Measurements from ENCODE around the gene ST6GALNAC3. TPM values are rescaled to one million over a fixed set of nuclear protein-coding genes. Genes with fewer than 3 reads are reported as not detected.

ST6GALNAC3 gene
- total RNA-seq, 1 experiment from 2014 or later = 0.03 TPM

- ChIA-PET CTCF (no interaction called here), POLR2A (no interaction called here)
Measured at GRCh38 chr1:76187436-76187835, 112.9 kb downstream of the ST6GALNAC3 start.

GRCh38 chr1:76189310-76189709 lies 114.8 kb downstream of the ST6GALNAC3 start:
- ChIA-PET POLR2A (no interaction called here), CTCF (no interaction called here)
- H3K27me3 ChIP-seq (ENCODE audit: control insufficient read depth, insufficient read depth, low read length) = no peaks in the 10 kb centered on the region
- TF ChIP-seq REST (IDR thresholded peaks at IDR 0.05; ENCODE audit: insufficient read depth in 1 of 2, low read depth in 2 of 2, low read length in 1 of 2) = no peak
- no peak for TF ChIP-seq SIN3A (IDR thresholded peaks at IDR 0.05; ENCODE audit: borderline replicate concordance, insufficient read depth, low read depth, low read length)
- no peaks in the 10 kb centered on the region for H3K4me1 ChIP-seq (ENCODE audit: control insufficient read depth, insufficient read depth, low read length)
- H3K27ac ChIP-seq (ENCODE audit: low read length) = no peak overlapping the region
- intact Hi-C loops (cut with micrococcal nuclease; ENCODE audit: unreplicated experiment) (no loop called here), in situ Hi-C loops (cut with HindIII; ENCODE audit: low pct_unique_long_range_greater_than_20kb, low sequenced_read_pairs) (no loop called here)
- no peak overlapping the region for H3K4me3 ChIP-seq (ENCODE audit: low read depth in 2 of 2, low read length in 2 of 2)
- H3K9me3 ChIP-seq (ENCODE audit: control insufficient read depth, insufficient read depth, low read depth, low read length) = no peaks in the 10 kb centered on the region
- DNase-seq (ENCODE audit: low read depth, low spot score) = no peak
- H3K36me3 ChIP-seq (ENCODE audit: control insufficient read depth, insufficient read depth, low read length) = no peaks in the 10 kb centered on the region
- ATAC-seq = no peak
- no TSS peak for BruUV-seq (replicated peaks)

More at GRCh38 chr1:76187436-76187835, 112.9 kb downstream of the ST6GALNAC3 start:
- DNase-seq (ENCODE audit: low read depth, low spot score) (no peak), ATAC-seq (no peak)
- no TSS peak for BruUV-seq (replicated peaks)
- H3K27ac ChIP-seq (ENCODE audit: low read length) = no peak overlapping the region
- TF ChIP-seq CTCF (IDR thresholded peaks at IDR 0.05) (no peak), SIN3A (IDR thresholded peaks at IDR 0.05; ENCODE audit: borderline replicate concordance, insufficient read depth, low read depth, low read length) (no peak), POLR2AphosphoS5 (IDR thresholded peaks at IDR 0.05; ENCODE audit: low read depth, low read length) (no peak), TCF7L2 (IDR thresholded peaks at IDR 0.05; ENCODE audit: low read depth, low read length) (no peak), REST (IDR thresholded peaks at IDR 0.05; ENCODE audit: insufficient read depth in 1 of 2, low read depth in 2 of 2, low read length in 1 of 2) (no peak)
- no peaks in the 10 kb centered on the region for H3K9me3 ChIP-seq (ENCODE audit: control insufficient read depth, insufficient read depth, low read depth, low read length)
- intact Hi-C loops (cut with micrococcal nuclease; ENCODE audit: unreplicated experiment) = no loop called here
- no peaks in the 10 kb centered on the region for H3K4me1 ChIP-seq (ENCODE audit: control insufficient read depth, insufficient read depth, low read length)
- no peaks in the 10 kb centered on the region for H3K36me3 ChIP-seq (ENCODE audit: control insufficient read depth, insufficient read depth, low read length)
- H3K27me3 ChIP-seq (ENCODE audit: control insufficient read depth, insufficient read depth, low read length) = no peaks in the 10 kb centered on the region
- no peak overlapping the region for H3K4me3 ChIP-seq (ENCODE audit: low read depth in 2 of 2, low read length in 2 of 2)
- in situ Hi-C loops (cut with HindIII; ENCODE audit: low pct_unique_long_range_greater_than_20kb, low sequenced_read_pairs) = no loop called here
